ENCODE results near the gene FASTK. TPM values are rescaled to one million over a fixed set of nuclear protein-coding genes. Genes with fewer than 3 reads are reported as not detected.
A peak's percentile ranks its signal among the peaks of the same experiment; 100 is the strongest.

The FASTK gene
- total RNA-seq, 1 experiment from 2014 or later = 86.4 TPM

- no peaks in the 10 kb centered on the region for H3K9me3 ChIP-seq (ENCODE audit: control insufficient read depth in 1 of 2, insufficient read depth in 1 of 2, low read depth in 1 of 2, low read length in 2 of 2)
- H3K36me3 ChIP-seq (ENCODE audit: control insufficient read depth in 1 of 2, insufficient read depth in 2 of 2, low read length in 2 of 2) = peaks cover 0 to 6% of the 10 kb centered on the region in 2 experiments; a peak in 2 of 4 replicates
- H4K20me1 ChIP-seq (ENCODE audit: insufficient read depth) = no peaks in the 10 kb centered on the region
- H3K27ac ChIP-seq (ENCODE audit: low read depth, low read length) = peak within 1 kb of the TSS; percentile 87
- H2AFZ ChIP-seq (ENCODE audit: low read depth, low read length, poor library complexity, severe bottlenecking) = no peak within 1 kb of the TSS
- BruUV-seq (replicated peaks) = no TSS peak
- H3K79me2 ChIP-seq (ENCODE audit: insufficient read depth, low read length) = peaks cover 45% of the 10 kb centered on the region
- peak within 1 kb of the TSS; percentile 91 for H3K9ac ChIP-seq (ENCODE audit: low read length)
- peak within 1 kb of the TSS; percentile 81 to 90 for H3K4me3 ChIP-seq (replicated peaks in 1 of 2; ENCODE audit: low read depth in 1 of 2, low read length in 2 of 2)
- peak within 1 kb of the TSS; percentile 95 for H3K4me2 ChIP-seq (ENCODE audit: low read length)
- CTCF ChIA-PET = no interaction called here
- no peak for DNase-seq (ENCODE audit: low read depth, low spot score)
- POLR2A ChIA-PET = no interaction called here
- H3K4me1 ChIP-seq (ENCODE audit: control insufficient read depth in 1 of 2, insufficient read depth in 2 of 2, low read length in 2 of 2) = peaks cover 28 to 52% of the 10 kb centered on the region in 2 experiments
- RAD21 ChIA-PET (ENCODE audit: low non-redundant PET in 1 of 2, low total read pairs in 2 of 2, uncharacterized antibody in 2 of 2, unreplicated experiment in 2 of 2) = interaction anchor here (1.0 to 1.3 kb wide), 2 partner anchors 31 to 52 kb away, joined by 3 to 5 read pairs; partner anchors contain the start of gene ABCB8 (in 1 of the 2)
- intact Hi-C loops (cut with micrococcal nuclease) = no loop called here
- peak; percentile 5 for ATAC-seq
- no peaks in the 10 kb centered on the region for H3K9me2 ChIP-seq (ENCODE audit: insufficient read depth)
- H3K27me3 ChIP-seq (ENCODE audit: insufficient read depth, low read length) = no peaks in the 10 kb centered on the region
- no peak for TF ChIP-seq CBX3 (IDR thresholded peaks at IDR 0.05; ENCODE audit: low read depth)
- no peak for TF ChIP-seq YY1 (IDR thresholded peaks at IDR 0.05; ENCODE audit: extremely low read depth, insufficient replicate concordance, low read depth, low read length)
- TF ChIP-seq CTCF (IDR thresholded peaks at IDR 0.05 in 2 of 3, conservative IDR thresholded peaks at IDR 0.05 in 1 of 3; ENCODE audit: borderline replicate concordance in 1 of 3, insufficient read depth in 1 of 3, low read depth in 2 of 3, low read length in 2 of 3) = peak in 2 of 3 experiments; percentile 54 to 59; a peak in 4 of 6 replicates
- TF ChIP-seq ZBTB33 (IDR thresholded peaks at IDR 0.05; ENCODE audit: extremely low read depth, insufficient replicate concordance, low read length) = peak; percentile 28
- TF ChIP-seq TCF7L2 (IDR thresholded peaks at IDR 0.05; ENCODE audit: borderline replicate concordance, extremely low read depth, insufficient read depth, insufficient read length) = no peak
- TF ChIP-seq JUND (IDR thresholded peaks at IDR 0.05) = no peak
- TF ChIP-seq ZNF274 (IDR thresholded peaks at IDR 0.05; ENCODE audit: low read depth, low read length) = no peak
- no peak for TF ChIP-seq MAX (IDR thresholded peaks at IDR 0.05)
- TF ChIP-seq EZH2 (IDR thresholded peaks at IDR 0.05) = no peak
- TF ChIP-seq SRF (IDR thresholded peaks at IDR 0.05; ENCODE audit: low read depth) = no peak
- peak; percentile 47; the same call in 1 of the 2 replicates for TF ChIP-seq ZFX (IDR thresholded peaks at IDR 0.05)
- no peak for TF ChIP-seq FOSL1 (IDR thresholded peaks at IDR 0.05; ENCODE audit: low read depth)
- TF ChIP-seq CEBPB (IDR thresholded peaks at IDR 0.05; ENCODE audit: low read depth) = no peak
- no peak for TF ChIP-seq ELF1 (IDR thresholded peaks at IDR 0.05; ENCODE audit: borderline replicate concordance, low read depth)
- TF ChIP-seq POLR2AphosphoS5 (IDR thresholded peaks at IDR 0.05; ENCODE audit: low read depth, low read length) = peak; percentile 69
- TF ChIP-seq REST (IDR thresholded peaks at IDR 0.05; ENCODE audit: low read depth) = no peak
- no peak for TF ChIP-seq SIN3A (IDR thresholded peaks at IDR 0.05; ENCODE audit: low read depth)
- no peak for TF ChIP-seq RAD21 (IDR thresholded peaks at IDR 0.05; ENCODE audit: low read depth)
- TF ChIP-seq EGR1 (IDR thresholded peaks at IDR 0.05; ENCODE audit: low read depth) = no peak
These were observed 21.1 kb downstream of the FASTK start, which contains the start of gene SLC4A2 for GRCh38 chr7:151059367-151060112. TSS of gene SLC4A2 (plus strand) at chr7:151059589. CDS start at chr7:151061988, 2,399 bp downstream.

Measured in HCT116 (cell line).